Renal pelvis (tissue), 4 donors: ENCODE measurements around the gene TRIM2. TPM values are rescaled to one million over a fixed set of nuclear protein-coding genes. Genes with fewer than 3 reads are reported as not detected.
A peak's percentile ranks its signal among the peaks of the same experiment; 100 is the strongest.

Source experiments
- DNase-seq: peaks from one replicate; pipeline ENCODE4 v3.0.0-alpha.2; 2013
- polyA plus RNA-seq, 3 donors: library from polyadenylated mRNA; unstranded; fragments of 120-200 nt; gene quantifications; one replicate each; pipeline ENCODE4 v1.2.1, GENCODE V29; 2013; ENCODE audit not compliant: insufficient read length in 3 of 3

TRIM2 gene
- polyA plus RNA-seq, 3 donors, result 67.8 to 85.8 (median 80.7) TPM

DNA sequence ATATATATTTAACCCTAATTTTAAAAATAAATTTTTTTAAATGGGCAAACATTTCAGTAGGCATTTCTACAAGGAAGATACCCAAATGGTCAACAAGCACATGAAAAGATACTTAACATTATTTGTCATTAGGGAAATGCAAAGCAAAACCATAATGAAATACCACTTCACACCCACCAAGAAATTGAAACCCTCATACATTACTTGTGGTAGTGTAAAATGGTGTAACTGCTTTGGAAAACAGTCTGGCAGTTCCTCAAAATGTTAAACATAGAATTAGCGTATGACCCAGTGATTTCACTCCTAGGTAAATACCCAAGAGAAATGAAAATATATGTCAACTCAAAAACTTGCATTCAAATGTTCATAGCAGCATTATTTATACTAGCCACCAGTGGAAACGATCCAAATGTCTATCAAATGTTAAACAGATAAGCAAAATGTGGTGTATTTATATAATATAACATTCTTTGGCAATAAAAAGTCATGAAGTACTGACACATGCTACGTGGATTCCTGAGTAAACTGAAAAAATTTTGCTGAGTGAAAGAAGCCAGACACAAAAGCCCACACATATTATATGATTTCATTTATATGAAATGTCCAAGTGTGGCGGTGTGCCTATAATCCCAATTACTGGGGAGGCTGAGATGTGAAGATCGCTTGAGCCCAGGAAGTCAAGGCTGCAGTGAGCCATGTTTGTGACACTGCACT lies 16.6 kb downstream of the TRIM2 start:
- no peak for DNase-seq

DNA sequence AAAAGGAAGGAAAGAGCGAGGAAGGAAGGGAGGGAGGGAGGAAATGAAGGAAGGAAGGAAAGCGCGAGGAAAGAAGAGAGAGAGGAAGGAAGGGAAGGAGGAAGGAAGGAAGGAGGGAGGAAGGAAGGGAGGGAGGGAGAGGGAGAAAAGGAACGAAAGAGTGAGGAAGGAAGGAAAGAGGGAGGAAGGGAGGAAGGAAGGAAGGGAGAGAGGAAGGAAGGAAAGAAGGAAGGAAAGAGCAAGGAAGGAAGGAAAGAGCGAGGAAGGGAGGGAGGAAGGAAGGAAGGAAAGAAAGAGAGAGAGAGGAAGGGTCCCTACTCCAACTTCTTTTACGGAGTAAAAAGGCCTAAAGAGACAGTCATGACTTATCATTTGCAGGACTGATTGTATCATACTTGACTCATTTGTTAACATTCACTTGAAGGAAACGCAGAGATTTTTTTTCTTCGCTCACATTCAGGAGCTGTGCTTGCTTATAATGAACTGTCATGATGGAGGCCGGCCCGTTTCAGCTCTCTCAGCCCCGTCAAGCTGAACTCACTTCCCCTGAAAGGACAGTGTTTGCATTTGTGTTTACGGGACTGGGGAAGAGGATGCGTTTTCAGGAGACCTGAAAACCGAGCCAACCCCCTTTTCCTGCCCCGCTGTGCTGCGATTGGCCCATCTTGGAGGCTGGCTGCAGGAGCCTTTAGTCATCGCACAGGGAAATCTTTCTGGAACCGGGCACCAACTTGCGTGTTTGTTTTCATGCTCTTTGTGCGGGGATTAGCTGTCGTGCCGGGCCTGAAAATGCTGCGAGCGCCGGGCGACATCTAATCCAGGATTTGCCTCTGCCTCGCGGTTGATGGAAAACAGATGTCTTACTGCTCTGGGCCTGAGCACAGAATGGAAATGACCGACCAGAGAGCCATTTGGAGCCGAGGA lies 17.8 kb downstream of the TRIM2 start:
- DNase-seq, result peak; percentile 61

DNA sequence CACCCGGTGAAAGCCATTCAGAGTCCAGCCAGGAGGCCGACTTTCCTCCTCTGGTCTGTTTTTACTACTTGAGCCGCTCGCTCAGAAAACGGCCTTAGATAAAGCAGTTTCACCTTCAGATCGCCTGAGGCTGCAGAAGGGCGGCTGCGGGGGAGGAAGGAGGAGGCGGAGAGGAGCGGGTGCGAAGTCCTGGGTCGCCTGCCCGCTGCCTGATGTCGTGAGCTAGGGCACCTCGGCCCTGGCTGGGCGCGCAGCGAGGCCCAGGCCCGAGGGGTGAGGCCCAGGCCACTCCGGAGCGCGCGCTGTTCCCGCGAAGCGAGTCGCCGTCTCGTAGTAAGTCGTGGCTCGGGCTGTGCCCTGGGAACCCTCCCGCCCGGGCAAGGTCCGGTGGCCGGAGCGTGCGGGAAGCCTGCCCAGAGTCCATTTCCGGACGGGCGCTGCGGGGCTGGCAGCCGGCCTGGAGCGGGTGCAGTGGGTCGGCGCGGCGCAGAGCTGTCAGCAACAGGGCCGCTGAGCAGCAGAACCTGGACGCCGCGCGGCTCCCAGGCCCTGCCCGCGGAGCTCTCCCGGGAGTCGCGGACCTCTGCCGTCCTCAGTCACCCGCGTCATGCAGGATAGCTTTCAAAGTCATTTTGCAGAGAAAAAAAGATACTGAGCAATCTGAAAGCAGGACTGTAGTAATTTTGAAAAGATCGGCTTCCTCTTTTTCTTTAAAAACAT lies 18.6 kb downstream of the TRIM2 start:
- DNase-seq, result no peak

- no peak for DNase-seq
These were observed 19.2 kb downstream of the TRIM2 start for GRCh38 chr4:153223427-153223801.

DNA sequence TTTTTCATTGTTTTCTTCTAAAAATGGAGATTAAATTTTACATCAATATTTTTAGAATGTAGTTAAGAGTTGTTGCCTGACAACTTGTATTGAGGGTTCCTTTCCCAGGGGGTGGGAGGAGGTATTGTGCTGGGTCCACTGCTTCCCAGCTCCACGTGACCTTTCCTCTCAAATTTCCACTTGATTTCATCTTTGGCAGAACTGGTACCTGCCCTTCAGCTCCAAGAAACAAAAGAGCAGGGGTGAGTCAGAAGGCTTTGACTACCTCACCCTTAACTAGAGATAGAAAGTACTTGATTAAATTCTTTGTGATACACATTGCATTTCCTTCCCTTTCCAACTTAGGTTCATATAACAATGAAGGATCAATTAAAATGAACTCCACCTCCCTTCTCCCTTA lies 19.7 kb downstream of the TRIM2 start:
- no peak for DNase-seq

GRCh38 chr4:153224474-153224873 lies 20.2 kb downstream of the TRIM2 start:
- DNase-seq, result no peak

DNA sequence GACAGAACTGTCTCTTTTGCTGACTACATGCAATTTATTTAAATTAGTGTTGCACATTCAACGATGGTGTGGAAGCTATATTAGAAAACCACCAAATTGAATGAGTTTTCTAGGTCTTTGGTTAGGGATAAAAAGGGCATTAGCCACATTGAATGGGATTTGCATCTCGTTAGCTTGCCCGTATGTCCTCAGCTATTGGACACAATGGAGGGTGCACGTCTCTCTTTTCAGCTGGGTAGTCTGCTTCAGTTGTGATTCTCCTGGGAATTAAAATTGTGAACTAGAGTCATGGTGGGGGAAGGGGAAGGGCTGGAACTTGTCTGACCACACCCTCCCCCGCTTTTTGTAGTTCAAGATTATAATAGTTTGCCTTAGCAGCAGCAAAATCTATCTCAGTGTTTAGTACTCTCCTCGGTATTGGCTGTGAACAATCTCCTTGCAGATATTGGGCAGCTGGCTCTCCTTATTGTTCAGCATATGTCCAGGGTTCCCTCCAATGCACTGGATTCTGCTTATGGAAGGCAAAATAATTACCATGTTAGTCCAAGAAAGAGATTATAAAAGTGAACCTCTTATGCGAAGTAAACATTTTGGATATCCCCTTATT lies 23.3 kb downstream of the TRIM2 start:
- no peak for DNase-seq

DNA sequence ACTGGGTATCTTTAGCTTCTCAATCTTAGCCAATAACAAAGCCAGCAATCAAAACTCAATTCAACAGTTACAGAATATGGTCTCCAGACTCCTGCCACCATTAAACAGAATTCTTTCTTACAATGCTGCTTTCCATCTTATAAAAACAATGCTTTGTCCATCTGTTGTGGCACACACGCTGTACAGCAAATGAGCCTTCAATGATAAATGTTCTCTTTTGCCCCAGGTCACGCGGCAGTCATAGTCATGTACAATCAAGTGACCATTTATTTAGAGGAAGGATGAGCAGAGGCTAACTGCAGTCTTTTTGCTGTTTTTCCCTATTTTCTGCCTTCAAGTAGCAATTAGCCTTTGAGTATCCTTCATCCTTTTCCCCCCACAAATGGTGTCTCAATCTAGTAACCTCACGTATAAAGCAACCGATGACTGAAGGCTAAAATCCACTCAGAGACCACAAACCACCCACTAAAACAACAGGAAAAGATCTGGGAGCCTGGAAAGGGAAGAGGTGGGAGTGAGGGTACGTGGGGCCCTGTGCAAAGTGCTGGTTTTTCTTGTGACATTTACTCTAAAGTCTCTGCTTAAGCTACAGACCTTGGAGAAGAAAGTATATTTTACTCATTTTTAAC lies 24.4 kb downstream of the TRIM2 start:
- DNase-seq, result no peak

DNA sequence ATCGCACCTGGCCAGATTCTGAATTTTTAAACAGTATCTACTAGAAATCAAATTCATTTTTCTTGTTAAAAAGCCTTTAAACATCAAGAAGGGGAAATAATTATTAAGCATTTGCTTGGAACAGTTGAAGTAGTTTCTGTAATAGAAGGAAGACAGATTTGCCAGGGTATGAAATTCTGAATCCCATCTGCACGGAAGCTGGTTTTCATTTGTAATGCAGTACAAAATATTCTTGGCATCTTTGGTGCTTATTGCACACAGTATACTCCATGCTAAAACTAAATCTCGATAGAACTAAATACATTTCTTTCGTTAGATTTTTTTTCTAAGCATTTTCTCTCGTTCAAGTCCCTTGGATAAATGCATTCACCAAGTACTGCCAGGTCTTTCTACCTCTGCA lies 25.3 kb downstream of the TRIM2 start:
- DNase-seq, result no peak

DNA sequence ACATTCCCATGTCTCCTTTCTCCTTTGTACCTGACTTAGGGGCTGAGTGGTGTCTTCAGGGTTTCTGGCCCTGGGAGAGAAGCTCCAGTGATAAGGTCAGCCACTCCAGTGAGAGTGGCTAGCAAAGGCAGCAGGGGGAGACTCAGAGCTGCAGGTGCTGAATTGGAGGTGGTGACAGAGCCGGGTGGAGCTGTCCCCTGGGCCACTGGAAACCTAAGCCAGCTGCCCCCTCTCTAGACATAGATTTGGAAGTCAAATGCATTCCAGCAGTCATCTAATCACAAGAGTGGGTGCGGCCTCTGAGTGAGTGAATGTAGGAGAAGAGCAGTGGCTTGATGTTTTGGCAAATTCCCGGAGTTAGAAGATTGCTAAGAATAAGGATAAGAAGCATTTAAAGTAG lies 28.5 kb downstream of the TRIM2 start:
- DNase-seq, result no peak

DNA sequence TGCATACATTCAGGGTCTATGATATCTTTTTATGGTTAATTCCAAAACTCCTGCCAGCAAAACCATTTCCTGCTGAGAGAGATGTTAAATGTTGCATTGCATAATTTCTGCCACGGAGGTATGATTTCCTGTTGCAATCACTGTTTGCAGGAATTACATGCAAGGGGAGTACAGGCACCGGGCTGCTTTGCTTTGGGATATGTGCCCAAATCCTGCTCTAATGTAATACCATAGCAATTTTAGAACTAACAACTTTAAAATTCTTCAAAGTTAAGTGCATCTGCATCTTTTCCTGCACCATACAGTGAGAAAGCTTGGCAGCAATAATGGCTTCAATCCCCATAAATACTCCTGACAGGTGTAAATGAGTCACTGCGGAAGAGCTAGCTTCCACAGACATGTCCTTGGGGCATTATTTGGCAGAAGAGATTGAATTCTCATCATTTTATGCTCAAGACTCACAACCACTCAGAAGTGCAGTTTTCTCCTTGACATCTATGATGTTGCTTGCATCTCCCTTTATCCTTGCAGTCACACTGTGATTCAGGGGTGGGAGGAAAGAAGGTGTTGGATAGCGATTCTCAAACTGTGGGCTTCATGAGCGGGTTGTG lies 29.6 kb downstream of the TRIM2 start:
- DNase-seq, result no peak

GRCh38 chr4:153234885-153235284 lies 30.6 kb downstream of the TRIM2 start:
- DNase-seq, result no peak

- no peak for DNase-seq
These were observed 34.1 kb downstream of the TRIM2 start for GRCh38 chr4:153238135-153238919.

GRCh38 chr4:153239409-153239808 lies 35.2 kb downstream of the TRIM2 start:
- DNase-seq, result no peak

GRCh38 chr4:153241295-153241694 lies 37.1 kb downstream of the TRIM2 start:
- DNase-seq, result no peak

- no peak for DNase-seq
These were observed 38.0 kb downstream of the TRIM2 start for GRCh38 chr4:153241970-153242838.

DNA sequence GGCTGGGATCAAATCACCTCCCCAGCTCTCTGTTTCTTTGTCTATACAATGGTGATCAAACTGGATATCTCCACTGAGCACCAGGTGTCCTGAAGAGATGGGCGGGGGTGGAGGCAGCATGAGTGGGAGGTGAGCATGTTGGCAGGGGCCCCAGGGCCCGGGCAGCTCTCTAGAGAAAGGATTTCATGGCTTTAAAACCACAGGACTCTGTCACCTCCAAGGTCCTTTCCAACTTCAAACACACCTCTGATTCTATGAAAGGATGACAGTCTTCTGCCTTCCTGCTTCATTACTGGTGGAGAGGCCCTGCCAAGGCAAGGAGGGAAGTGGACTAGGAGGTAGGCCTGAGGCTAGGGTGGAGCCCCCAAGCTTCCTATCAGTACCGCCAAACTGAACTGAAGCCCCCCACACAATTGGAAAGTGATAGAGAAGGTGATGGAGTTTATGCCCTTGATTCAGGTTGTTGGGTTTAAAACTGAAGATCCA lies 38.6 kb downstream of the TRIM2 start:
- no peak for DNase-seq

DNA sequence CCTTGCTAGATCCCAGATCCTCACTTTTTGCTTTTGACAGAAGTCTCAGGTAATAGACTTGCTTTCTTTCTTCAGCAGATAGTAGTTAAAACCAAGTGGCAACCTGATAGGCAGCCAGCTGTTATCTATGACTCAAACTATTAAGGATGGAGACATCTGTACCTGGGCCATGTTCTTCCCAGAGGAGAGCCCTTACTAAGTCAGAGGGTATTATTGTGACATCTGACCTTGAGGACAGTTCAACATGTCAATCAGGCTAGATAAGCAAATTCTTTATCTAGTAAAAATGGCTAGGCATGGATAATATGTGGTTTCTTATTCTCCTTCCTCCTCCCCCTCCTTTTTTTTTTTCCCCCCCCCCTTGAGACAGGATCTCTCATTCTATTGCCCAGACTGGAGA lies 39.2 kb downstream of the TRIM2 start:
- DNase-seq, result no peak

DNA sequence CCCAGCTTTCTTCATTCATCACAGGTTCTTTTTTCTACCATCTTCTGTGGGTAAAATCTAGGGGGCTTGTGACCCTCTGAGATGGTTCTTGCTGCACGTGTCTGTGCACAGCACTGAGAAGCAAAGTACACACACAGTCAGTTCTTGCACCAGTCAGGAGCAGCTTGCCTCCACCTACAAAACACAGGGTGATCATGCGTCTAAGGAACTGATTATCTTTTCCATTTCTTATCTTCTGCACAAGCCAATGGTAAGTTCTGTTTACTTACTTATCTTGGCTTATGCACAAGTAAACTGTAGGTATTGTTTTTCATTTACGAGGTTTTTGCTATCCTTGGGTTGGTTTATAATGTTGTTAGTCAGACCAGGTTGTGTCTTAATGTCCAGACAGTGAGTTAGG lies 40.7 kb downstream of the TRIM2 start:
- DNase-seq, result no peak
